HG03342 (cell line): ENCODE measurements around the gene PTCRA.
"Not testable (repeated sequence)": the region's sequence is repeated elsewhere in the genome, so short reads cannot be mapped to it uniquely, and the experiment has no call there.

ENCODE experiments used
- ATAC-seq: cut with Tn5 transposase; IDR thresholded peaks from one replicate; pipeline ENCODE4 v1.9.1; 2021; ENCODE audit warnings: mild to moderate bottlenecking, moderate library complexity; ENCODE audit not compliant: unreplicated experiment

Gene PTCRA

GRCh38 chr6:42915732-42916131, at the start of gene PTCRA:
Gene PTCRA, plus strand, starts transcription at chr6:42916053. Its CDS starts 17 bp downstream, at chr6:42916070.
- no peak for ATAC-seq

GRCh38 chr6:42870145-42870936, 45.5 kb upstream of the PTCRA start:
- no peak for ATAC-seq

- ATAC-seq: no peak
These were observed 44.1 kb upstream of the PTCRA start for GRCh38 chr6:42871711-42872110.

GRCh38 chr6:42873313-42873712, 42.5 kb upstream of the PTCRA start:
- no peak for ATAC-seq

GRCh38 chr6:42877695-42878094, 38.2 kb upstream of the PTCRA start:
- no peak for ATAC-seq

- ATAC-seq: peak; percentile 87
These were observed 36.2 kb upstream of the PTCRA start, which contains the start of gene RPL7L1 for GRCh38 chr6:42879372-42880239. Gene RPL7L1, plus strand, starts transcription at chr6:42879616. Its CDS starts 295 bp downstream, at chr6:42879911.

- ATAC-seq: not testable (repeated sequence)
These were observed 35.5 kb upstream of the PTCRA start for GRCh38 chr6:42880240-42880817.

GRCh38 chr6:42880871-42881270, 35.0 kb upstream of the PTCRA start:
- not testable (repeated sequence) for ATAC-seq

GRCh38 chr6:42885702-42886101, 30.2 kb upstream of the PTCRA start:
- ATAC-seq: no peak

GRCh38 chr6:42888201-42888600, 27.7 kb upstream of the PTCRA start:
- ATAC-seq: not testable (repeated sequence)

- no peak for ATAC-seq
These were observed 26.0 kb upstream of the PTCRA start for GRCh38 chr6:42889815-42890214.

GRCh38 chr6:42890311-42891198, 25.3 kb upstream of the PTCRA start:
- peak; percentile 93 for ATAC-seq

- no peak for ATAC-seq
These were observed 24.6 kb upstream of the PTCRA start for GRCh38 chr6:42891199-42891722.

GRCh38 chr6:42894041-42894828, 21.6 kb upstream of the PTCRA start:
- ATAC-seq: not testable (repeated sequence)

- ATAC-seq: no peak
These were observed 19.6 kb upstream of the PTCRA start for GRCh38 chr6:42896178-42896719.

GRCh38 chr6:42898891-42899361, 16.9 kb upstream of the PTCRA start:
- no peak for ATAC-seq

- no peak for ATAC-seq
These were observed 16.0 kb upstream of the PTCRA start for GRCh38 chr6:42899871-42900270.

GRCh38 chr6:42901538-42901957, 14.3 kb upstream of the PTCRA start:
- peak; percentile 52 for ATAC-seq
